ENCODE data around the gene GAK.

The GAK gene

DNA sequence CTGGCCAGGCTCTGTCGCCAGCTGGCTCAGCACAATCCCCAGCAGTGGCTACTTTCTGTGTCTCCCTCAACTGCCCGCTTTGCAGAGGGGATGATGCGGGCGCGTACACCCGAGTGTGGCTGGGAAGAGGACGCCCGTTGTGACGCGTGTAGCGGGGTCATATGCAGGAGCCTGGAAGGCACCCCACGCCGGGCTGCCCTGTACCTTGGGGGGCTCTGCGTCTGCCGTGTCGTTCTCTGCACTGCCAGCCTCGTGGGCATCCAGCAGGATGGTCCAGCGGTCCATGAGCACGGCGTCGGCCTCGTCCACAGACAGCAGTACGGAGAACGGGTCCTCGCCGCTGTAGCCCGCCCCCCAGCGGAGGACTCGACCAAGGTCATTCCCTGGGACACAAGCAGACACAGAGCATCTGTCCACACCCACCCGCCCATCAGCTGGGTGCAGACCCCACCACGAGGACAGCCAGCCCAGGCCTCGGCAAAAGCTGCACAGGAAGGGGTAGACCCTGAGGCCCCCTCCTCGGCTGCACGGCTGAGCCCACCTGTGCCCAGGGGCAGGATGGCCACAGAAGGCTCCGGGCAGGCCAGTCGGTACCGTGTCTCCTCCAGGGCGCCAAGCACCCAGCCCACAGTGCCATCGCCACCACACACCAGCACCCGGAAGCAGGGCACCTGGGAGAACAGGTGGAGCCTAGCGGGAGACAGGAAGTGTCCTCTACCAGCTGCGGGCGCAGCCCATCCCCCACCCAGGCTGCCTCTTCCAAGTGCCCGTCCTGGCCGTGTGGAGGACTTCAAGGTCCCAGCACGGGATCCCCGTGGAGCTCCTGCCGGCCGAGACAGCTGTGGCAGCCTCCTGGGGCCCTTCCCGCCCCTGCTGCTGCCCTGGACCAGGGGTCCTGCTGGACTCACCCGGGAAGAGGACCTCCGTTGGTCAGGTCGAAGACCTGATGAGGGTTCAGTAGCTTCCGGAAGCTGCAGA lies 30.4 kb upstream of the GAK start:
- DNase-seq (ENCODE audit: low spot score): no peak
- TF ChIP-seq CTCF (IDR thresholded peaks at IDR 0.05): no peak
- Histone ChIP-seq H3K4me3 (no peak overlapping the region), H3K27ac (no peak overlapping the region)

GRCh38 chr4:961351-962230 lies 29.5 kb upstream of the GAK start:
- Histone ChIP-seq H3K4me3 (no peak overlapping the region), H3K27ac (no peak overlapping the region)
- no peak for TF ChIP-seq CTCF (IDR thresholded peaks at IDR 0.05)
- DNase-seq (ENCODE audit: low spot score): no peak

DNA sequence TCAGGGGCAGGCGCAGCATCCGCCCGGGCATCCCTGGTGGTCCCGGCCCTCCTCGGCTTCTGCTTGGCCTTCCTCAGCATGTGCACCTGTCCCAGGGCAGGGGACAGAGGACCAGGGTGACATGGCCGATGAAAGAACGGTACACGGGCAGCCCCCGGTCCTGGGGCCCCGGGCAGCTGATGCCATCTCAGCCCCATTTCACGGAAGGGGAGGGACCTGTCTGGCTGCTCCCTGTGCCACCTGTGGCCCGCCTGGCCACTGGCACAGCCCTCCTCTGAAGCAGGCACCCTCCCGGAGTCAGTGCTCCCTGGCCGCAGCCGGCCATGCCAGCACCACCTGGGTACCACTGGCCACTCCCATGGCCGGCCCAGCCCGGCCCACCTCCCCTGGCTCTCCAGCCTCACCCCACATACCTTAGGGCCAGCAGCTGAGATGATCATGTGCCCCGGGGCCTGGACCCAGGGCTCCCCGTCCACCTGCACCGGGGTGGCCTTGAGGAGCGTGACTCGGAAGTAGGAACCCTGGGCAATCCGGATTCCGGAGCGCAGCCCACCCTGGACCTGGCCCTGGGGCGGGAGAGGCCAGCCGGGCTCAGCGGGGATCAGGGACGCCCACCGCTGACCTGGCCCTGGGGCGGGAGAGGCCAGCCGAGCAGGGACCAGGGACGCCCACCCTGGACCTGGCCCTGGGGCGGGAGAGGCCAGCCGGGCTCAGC lies 28.7 kb upstream of the GAK start:
- Histone ChIP-seq H3K4me3 (no peak overlapping the region), H3K27ac (no peak overlapping the region)
- no peak for DNase-seq (ENCODE audit: low spot score)
- no peak for TF ChIP-seq CTCF (IDR thresholded peaks at IDR 0.05)

GRCh38 chr4:960140-960635 lies 28.1 kb upstream of the GAK start:
- Histone ChIP-seq H3K27ac (no peak overlapping the region), H3K4me3 (no peak overlapping the region)
- no peak for TF ChIP-seq CTCF (IDR thresholded peaks at IDR 0.05)
- DNase-seq (ENCODE audit: low spot score): no peak

DNA sequence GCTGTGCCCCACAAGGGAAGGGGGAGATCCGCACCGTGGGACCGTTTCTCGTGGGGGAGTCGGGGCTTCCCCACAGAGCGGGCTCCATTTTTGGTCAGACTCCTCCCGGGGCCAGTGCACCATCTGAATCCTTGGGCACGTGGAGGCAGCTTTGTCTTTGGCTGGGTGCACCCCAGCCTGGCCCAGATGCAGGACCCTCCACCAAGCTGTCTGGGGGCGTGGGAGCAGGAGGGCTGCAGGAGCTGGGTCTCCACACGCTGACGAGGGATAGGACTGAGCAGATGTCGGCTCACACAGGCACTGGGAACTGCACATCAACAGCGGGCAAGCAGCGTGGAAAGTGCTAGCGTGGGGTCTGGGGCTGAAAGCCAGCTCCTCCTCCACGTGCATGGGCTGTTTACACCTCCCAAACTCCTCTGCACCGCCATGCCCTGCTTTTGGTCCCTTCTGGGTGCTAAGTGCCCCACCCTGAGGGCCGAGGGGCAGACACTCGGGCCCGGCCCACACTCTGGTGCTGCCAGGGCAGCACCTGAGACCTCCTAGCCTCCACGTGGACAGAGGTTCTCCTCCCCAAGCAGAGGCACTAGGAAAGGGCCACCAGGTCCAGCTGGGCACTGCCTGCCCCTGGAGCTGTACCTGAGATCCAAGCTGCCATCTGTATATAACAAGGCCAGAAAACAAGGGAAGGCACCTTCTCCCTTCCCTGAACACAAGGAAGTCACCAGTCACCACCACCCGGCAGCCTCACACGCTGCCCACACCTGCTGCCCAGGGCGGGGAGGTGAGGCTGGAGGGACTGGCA lies 27.4 kb upstream of the GAK start:
- TF ChIP-seq CTCF (IDR thresholded peaks at IDR 0.05): no peak

More for the DNA sequence above, 27.4 kb upstream of the GAK start:
- DNase-seq (ENCODE audit: low spot score): no peak
- Histone ChIP-seq H3K4me3 (no peak overlapping the region), H3K27ac (no peak overlapping the region)
